ENCODE data around the gene MAPRE2.

Gene MAPRE2

DNA sequence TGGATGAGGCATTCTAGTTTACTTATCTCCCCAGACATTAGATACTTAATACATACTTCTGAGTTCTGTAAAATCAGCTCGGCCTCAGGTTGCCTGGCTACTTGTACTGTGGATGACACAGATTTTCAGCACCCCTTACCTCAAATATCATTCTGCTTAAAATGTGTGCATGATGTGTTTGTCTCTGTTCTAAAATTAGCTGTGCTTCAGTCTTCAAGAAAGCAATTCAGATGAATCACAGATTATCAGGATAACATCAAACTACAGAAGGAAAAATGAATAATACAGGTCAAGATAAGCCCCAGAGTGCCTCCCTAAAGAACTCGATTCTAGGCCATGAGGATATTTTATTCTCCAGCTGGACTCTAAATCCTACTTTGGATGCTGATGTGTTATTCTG lies 21.3 kb upstream of the MAPRE2 start:
- no peaks in the 10 kb centered on the region for H3K9me3 Mint-ChIP-seq
- TF ChIP-seq, protein P1, sequence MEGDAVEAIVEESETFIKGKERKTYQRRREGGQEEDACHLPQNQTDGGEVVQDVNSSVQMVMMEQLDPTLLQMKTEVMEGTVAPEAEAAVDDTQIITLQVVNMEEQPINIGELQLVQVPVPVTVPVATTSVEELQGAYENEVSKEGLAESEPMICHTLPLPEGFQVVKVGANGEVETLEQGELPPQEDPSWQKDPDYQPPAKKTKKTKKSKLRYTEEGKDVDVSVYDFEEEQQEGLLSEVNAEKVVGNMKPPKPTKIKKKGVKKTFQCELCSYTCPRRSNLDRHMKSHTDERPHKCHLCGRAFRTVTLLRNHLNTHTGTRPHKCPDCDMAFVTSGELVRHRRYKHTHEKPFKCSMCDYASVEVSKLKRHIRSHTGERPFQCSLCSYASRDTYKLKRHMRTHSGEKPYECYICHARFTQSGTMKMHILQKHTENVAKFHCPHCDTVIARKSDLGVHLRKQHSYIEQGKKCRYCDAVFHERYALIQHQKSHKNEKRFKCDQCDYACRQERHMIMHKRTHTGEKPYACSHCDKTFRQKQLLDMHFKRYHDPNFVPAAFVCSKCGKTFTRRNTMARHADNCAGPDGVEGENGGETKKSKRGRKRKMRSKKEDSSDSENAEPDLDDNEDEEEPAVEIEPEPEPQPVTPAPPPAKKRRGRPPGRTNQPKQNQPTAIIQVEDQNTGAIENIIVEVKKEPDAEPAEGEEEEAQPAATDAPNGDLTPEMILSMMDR (IDR thresholded peaks at IDR 0.05; ENCODE audit: unreplicated experiment in 3 of 3) = no peak
- H3K4me1 Mint-ChIP-seq = peaks cover 9% of the 10 kb centered on the region
- no peak overlapping the region for H3K4me3 Mint-ChIP-seq
- no peaks in the 10 kb centered on the region for H3K27me3 Mint-ChIP-seq (ENCODE audit: low read depth)
- no peaks in the 10 kb centered on the region for H3K36me3 Mint-ChIP-seq (ENCODE audit: low read depth)
- no peak overlapping the region for H3K27ac Mint-ChIP-seq

DNA sequence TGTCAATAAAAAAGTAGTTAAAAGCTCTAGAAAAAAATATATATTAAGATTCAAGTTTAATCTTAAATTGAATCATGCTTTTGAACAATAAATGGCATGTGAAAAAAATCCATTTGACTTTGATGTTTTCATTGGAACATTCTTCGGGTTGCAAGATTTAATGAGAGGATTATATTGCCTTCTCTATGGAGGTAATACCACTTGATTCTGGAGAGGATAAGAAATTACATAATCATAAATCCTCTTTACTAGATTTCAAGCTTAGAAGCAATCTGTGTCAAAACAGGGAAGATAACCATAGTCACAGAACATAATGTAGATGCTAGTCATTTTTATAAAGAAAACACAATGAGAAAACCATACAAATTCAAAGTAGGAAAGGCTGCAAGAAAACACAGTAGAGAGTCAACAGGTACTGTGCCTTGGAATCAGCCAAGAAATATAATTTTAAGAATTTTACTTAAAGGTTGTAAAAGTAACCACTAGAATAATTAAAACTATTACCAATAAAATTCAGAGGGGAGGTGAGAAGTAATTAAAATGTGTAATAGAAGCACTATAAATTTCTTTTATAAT lies 18.7 kb upstream of the MAPRE2 start:
- no peaks in the 10 kb centered on the region for H3K36me3 Mint-ChIP-seq (ENCODE audit: low read depth)
- no peaks in the 10 kb centered on the region for H3K27me3 Mint-ChIP-seq (ENCODE audit: low read depth)
- TF ChIP-seq, protein P1 (IDR thresholded peaks at IDR 0.05; ENCODE audit: unreplicated experiment in 3 of 3) = no peak
- H3K9me3 Mint-ChIP-seq = no peaks in the 10 kb centered on the region
- H3K27ac Mint-ChIP-seq = no peak overlapping the region
- peaks cover 32% of the 10 kb centered on the region for H3K4me1 Mint-ChIP-seq
- H3K4me3 Mint-ChIP-seq = no peak overlapping the region

DNA sequence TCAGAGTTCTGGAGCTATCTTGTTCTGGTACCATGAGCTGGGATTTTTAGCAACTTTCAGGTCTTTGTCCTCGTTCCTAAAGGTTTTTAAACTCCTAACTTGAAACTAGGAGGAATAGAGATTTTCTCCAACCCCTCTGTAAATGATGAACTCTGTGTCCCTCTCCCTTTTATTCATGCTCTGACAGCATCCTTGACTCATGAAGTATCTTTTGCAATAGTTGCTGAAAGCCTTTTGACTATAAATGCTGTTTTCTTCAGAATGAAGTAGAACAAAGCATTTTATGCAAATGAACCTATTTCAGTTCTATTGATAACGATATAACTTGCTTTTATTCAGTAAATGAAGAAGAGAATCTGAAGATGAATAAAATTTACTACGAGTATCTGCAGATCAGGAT lies 17.0 kb upstream of the MAPRE2 start:
- TF ChIP-seq, protein P1 (IDR thresholded peaks at IDR 0.05; ENCODE audit: unreplicated experiment in 3 of 3) = no peak
- H3K9me3 Mint-ChIP-seq = no peaks in the 10 kb centered on the region
- H3K27ac Mint-ChIP-seq = peak overlapping the region in 1 of 3 experiments; percentile 52
- H3K36me3 Mint-ChIP-seq (ENCODE audit: low read depth) = no peaks in the 10 kb centered on the region
- no peak overlapping the region for H3K4me3 Mint-ChIP-seq
- H3K27me3 Mint-ChIP-seq (ENCODE audit: low read depth) = no peaks in the 10 kb centered on the region
- peaks cover 38% of the 10 kb centered on the region for H3K4me1 Mint-ChIP-seq

DNA sequence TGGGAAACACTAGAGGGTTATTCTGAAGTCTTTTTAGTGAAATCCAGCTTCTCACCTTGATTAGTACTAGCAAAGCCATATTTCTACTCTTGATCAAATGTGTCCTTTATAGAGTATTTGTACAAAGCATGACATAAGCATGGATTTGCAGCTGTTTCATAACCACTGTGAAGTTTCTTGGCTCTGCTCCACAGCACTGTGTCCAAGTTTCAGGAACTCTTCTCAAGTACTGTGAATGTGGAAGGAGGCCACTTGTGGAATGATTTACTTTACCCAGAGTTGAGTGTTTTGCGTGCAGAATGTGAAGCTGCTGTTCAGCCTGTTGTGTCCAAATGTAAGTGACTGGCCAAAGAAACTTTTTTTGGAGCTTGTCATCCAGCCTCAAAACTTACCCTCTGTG lies 16.2 kb upstream of the MAPRE2 start:
- H3K27me3 Mint-ChIP-seq (ENCODE audit: low read depth) = no peaks in the 10 kb centered on the region
- H3K4me3 Mint-ChIP-seq = peak overlapping the region in 1 of 3 experiments; percentile 8
- no peaks in the 10 kb centered on the region for H3K36me3 Mint-ChIP-seq (ENCODE audit: low read depth)
- peaks cover 42% of the 10 kb centered on the region for H3K4me1 Mint-ChIP-seq
- H3K9me3 Mint-ChIP-seq = no peaks in the 10 kb centered on the region
- peak overlapping the region; percentile 17 to 64 (median 52) for H3K27ac Mint-ChIP-seq
- TF ChIP-seq, protein P1 (IDR thresholded peaks at IDR 0.05; ENCODE audit: unreplicated experiment in 3 of 3) = no peak

DNA sequence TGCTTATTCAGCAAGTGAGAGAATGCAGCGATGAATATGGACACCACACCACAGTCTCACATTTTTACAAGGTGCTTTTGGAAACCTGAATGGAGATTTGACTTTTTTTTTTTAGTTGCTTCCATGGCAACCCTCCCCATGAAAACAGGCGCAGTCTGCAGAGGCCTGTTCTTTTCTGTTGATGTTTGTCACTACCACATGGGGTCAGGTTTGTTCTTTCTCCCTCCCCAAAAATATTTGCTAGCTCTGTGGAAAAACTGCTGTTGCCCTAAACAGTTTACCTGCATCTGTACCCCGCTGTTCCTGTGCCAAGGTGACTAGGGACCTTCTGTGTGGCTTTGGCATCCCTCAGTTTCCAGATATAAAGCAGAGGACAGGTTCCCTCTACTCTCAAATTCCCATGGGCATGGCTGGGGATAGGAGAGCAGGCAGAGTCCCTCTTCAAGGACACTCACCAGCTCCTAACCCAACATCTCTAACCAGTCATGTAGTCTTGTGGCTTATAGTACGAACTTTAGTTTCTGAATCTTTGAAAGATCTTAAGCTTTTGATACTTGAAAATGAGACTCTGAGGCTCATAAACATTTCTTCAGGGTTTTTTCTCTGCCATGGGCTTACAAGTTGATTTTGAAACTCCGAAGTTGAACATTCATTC lies 14.7 kb upstream of the MAPRE2 start:
- H3K4me3 Mint-ChIP-seq = no peak overlapping the region
- TF ChIP-seq, protein P1 (IDR thresholded peaks at IDR 0.05; ENCODE audit: unreplicated experiment in 3 of 3) = no peak
- no peaks in the 10 kb centered on the region for H3K36me3 Mint-ChIP-seq (ENCODE audit: low read depth)
- H3K9me3 Mint-ChIP-seq = no peaks in the 10 kb centered on the region
- peak overlapping the region in 1 of 3 experiments; percentile 52 for H3K27ac Mint-ChIP-seq
- no peaks in the 10 kb centered on the region for H3K27me3 Mint-ChIP-seq (ENCODE audit: low read depth)
- H3K4me1 Mint-ChIP-seq = peaks cover 45% of the 10 kb centered on the region

DNA sequence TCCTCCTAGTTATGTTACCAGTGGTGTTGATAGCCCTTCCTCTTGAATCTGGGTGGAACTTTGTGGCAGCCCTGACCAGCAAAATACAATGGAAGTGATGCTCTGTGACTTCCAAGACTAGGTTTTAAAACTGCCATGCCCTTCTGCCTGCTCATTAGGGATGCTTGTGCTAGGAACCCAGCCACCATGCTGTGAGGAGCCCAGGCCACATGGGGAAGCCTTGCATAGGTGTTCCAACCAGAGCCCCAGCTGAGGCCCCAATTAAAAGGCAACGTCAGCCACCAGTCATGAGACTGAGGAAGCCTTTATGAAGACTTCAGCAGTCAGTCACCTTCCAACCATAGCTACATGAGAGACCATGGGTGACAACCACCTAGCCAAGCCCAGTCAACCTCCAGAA lies 14.0 kb upstream of the MAPRE2 start:
- Mint-ChIP-seq H3K4me3 (no peak overlapping the region), H3K27me3 (ENCODE audit: low read depth) (no peaks in the 10 kb centered on the region), H3K9me3 (no peaks in the 10 kb centered on the region), H3K27ac (no peak overlapping the region), H3K36me3 (ENCODE audit: low read depth) (no peaks in the 10 kb centered on the region), H3K4me1 (peaks cover 45% of the 10 kb centered on the region)
- TF ChIP-seq, protein P1 (IDR thresholded peaks at IDR 0.05; ENCODE audit: unreplicated experiment in 3 of 3) = no peak
